Mucosa of rectum (tissue), 2 donors: Measurements from ENCODE around the gene PGM5.

Experiments used
- H3K27ac ChIP-seq, 2 donors: one replicate each; pipeline ENCODE4 v1.7.0; 2013; ENCODE audit warnings: inconsistent platforms in 2 of 2, low read depth in 2 of 2, low read length in 2 of 2
- H3K27me3 ChIP-seq, 2 donors: one replicate each; pipeline ENCODE4 v1.7.0; 2013; ENCODE audit warnings: low read length in 2 of 2; ENCODE audit not compliant: control insufficient read depth in 2 of 2, insufficient read depth in 2 of 2
- H3K36me3 ChIP-seq, 2 donors: one replicate each; pipeline ENCODE4 v1.7.0; 2013; ENCODE audit warnings: low read length in 2 of 2; ENCODE audit not compliant: control insufficient read depth in 2 of 2, insufficient read depth in 2 of 2
- H3K4me1 ChIP-seq, 2 donors: one replicate each; pipeline ENCODE4 v1.7.0; 2013; ENCODE audit warnings: low read length in 2 of 2, mild to moderate bottlenecking in 1 of 2; ENCODE audit not compliant: control insufficient read depth in 2 of 2, insufficient read depth in 2 of 2
- H3K4me3 ChIP-seq, 2 donors: one replicate each; pipeline ENCODE4 v1.7.0; 2013; ENCODE audit warnings: low read length in 2 of 2
- H3K9ac ChIP-seq, 2 donors: one replicate each; pipeline ENCODE4 v1.7.0; 2013; ENCODE audit warnings: low read length in 2 of 2, low read depth in 1 of 2, mild to moderate bottlenecking in 1 of 2
- H3K9me3 ChIP-seq, 2 donors: one replicate each; pipeline ENCODE4 v1.7.0; 2013; ENCODE audit warnings: low read length in 2 of 2; ENCODE audit not compliant: control insufficient read depth in 2 of 2
- donor health status: healthy.
- donor health status: Normal muscosa, but diverticular disease.

Gene PGM5

DNA sequence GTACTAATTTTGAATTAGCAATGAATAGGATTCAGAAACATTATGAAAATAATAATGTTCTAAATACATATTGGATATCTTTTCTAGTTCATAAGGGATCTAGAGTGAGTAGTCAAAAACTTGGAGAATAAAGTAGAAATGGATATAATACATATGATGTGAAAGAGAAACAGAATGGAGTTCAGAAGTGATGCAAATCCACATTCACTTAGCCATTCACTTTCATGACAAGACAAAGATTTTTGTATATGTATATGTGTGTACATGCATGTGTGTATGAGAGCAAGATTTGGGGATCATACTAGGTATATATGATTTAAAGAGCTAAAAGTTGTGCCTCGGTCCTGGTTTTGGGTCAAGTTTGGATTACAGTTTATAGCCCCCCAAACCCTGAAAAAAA, 150.1 kb downstream of the PGM5 start:
- Histone ChIP-seq H3K4me3 (no peak overlapping the region), H3K9ac (no peak overlapping the region), H3K27ac (no peak overlapping the region), H3K27me3 (no peaks in the 10 kb centered on the region), H3K9me3 (no peaks in the 10 kb centered on the region), H3K36me3 (no peaks in the 10 kb centered on the region), H3K4me1 (peaks cover 0 to 2% of the 10 kb centered on the region in 2 donors)

DNA sequence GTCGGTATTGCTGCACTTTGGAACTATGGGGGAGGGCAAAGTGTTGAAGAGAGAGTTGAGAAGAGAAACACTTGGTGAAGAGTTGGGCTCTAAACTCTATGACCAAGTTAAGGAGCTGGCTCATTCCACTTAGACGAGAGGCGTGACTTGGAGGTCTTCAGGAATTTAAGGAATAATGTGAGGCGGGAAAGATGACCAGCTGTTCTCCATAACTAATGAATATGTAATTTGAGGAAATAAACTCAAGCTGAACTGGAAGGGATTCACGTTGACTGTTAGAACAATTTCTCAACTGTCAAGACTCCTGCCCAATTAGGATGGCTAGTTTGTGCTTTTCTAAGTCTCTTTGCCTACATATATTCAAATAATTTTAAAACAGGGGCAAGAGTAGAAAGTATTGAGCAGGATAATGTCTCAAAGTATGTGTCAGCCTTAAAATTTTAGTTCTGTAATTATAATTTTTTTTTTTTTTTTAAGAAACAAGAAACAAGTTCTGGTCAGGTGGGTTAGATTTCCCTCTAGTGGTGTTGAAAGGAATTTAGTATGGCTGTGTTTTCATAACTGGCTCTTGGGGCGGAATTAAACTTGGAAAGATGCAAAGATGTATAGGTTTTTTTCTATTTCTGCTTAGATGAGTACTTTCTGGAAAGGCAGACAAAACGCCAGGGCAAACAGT, 150.9 kb downstream of the PGM5 start:
- peak overlapping the region in 1 of 2 donors; percentile 38 for H3K27ac ChIP-seq
- peaks cover 0 to 2% of the 10 kb centered on the region in 2 donors for H3K4me1 ChIP-seq
- H3K4me3 ChIP-seq = no peak overlapping the region
- no peaks in the 10 kb centered on the region for H3K27me3 ChIP-seq
- no peaks in the 10 kb centered on the region for H3K36me3 ChIP-seq
- H3K9me3 ChIP-seq = no peaks in the 10 kb centered on the region
- no peak overlapping the region for H3K9ac ChIP-seq

GRCh38 chr9:68507806-68508145, 151.4 kb downstream of the PGM5 start:
- no peaks in the 10 kb centered on the region for H3K9me3 ChIP-seq
- H3K4me3 ChIP-seq = no peak overlapping the region
- H3K9ac ChIP-seq = no peak overlapping the region
- peak overlapping the region in 1 of 2 donors; percentile 38 for H3K27ac ChIP-seq
- peaks cover 0 to 2% of the 10 kb centered on the region in 2 donors for H3K4me1 ChIP-seq
- H3K27me3 ChIP-seq = no peaks in the 10 kb centered on the region
- H3K36me3 ChIP-seq = no peaks in the 10 kb centered on the region

DNA sequence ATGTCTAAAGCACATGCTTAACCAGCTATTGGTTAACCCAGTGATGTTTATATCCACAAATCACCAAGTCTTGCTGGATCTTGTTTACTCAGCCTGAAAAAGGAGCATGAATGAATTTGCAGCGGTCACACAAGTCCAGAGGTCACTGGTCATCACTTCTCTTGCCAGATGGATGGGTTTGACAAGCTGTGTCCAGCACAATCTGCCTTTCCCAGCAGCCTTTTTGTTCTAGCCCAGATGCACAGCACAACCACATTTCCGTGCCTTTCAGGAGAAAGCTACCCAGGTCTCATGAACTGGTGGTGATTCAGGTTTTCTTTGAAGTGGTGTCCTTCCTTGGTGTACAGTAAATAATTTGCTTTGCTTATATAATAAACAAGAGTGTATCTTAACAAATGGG, 152.1 kb downstream of the PGM5 start:
- H3K27ac ChIP-seq = no peak overlapping the region
- no peaks in the 10 kb centered on the region for H3K36me3 ChIP-seq
- peaks cover 0 to 2% of the 10 kb centered on the region in 2 donors for H3K4me1 ChIP-seq

GRCh38 chr9:68509689-68510088, 153.3 kb downstream of the PGM5 start:
- Histone ChIP-seq H3K9me3 (no peaks in the 10 kb centered on the region), H3K27me3 (no peaks in the 10 kb centered on the region), H3K27ac (no peak overlapping the region), H3K36me3 (no peaks in the 10 kb centered on the region), H3K4me3 (no peak overlapping the region), H3K9ac (no peak overlapping the region), H3K4me1 (peaks cover 0 to 4% of the 10 kb centered on the region in 2 donors)

More for the DNA sequence above, 152.1 kb downstream of the PGM5 start:
- Histone ChIP-seq H3K4me3 (no peak overlapping the region), H3K27me3 (no peaks in the 10 kb centered on the region), H3K9ac (no peak overlapping the region), H3K9me3 (no peaks in the 10 kb centered on the region)

DNA sequence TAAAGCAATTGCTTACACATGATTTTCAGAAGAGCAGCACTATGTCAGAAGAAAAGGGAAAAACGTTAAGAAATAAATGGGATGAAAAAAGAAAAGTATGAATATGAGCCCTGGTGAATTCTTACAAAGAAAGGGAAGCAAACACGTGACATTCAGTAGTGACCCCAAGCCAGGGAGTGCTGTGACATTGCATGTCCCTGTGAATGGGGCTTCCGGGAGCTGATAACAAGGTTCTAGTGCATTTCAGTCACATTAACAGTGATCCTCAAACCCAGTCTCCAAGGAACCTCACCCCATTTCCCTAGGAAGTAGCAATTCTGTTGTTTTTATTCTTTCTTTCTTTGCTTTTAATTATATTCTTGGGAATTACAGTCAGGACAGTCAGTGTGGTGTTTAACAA, 157.0 kb downstream of the PGM5 start:
- Histone ChIP-seq H3K9me3 (no peaks in the 10 kb centered on the region), H3K9ac (no peak overlapping the region), H3K4me3 (no peak overlapping the region), H3K27me3 (no peaks in the 10 kb centered on the region), H3K4me1 (peaks cover 4 to 11% of the 10 kb centered on the region in 2 donors), H3K36me3 (no peaks in the 10 kb centered on the region), H3K27ac (no peak overlapping the region)

GRCh38 chr9:68513981-68514380, 157.6 kb downstream of the PGM5 start:
- Histone ChIP-seq H3K27ac (no peak overlapping the region), H3K9ac (no peak overlapping the region), H3K4me3 (no peak overlapping the region), H3K4me1 (peaks cover 4 to 11% of the 10 kb centered on the region in 2 donors), H3K27me3 (no peaks in the 10 kb centered on the region), H3K9me3 (no peaks in the 10 kb centered on the region), H3K36me3 (no peaks in the 10 kb centered on the region)

- no peak overlapping the region for H3K9ac ChIP-seq
- H3K4me1 ChIP-seq = peaks cover 4 to 11% of the 10 kb centered on the region in 2 donors
- H3K27me3 ChIP-seq = no peaks in the 10 kb centered on the region
- no peaks in the 10 kb centered on the region for H3K9me3 ChIP-seq
- H3K27ac ChIP-seq = no peak overlapping the region
- no peak overlapping the region for H3K4me3 ChIP-seq
- H3K36me3 ChIP-seq = no peaks in the 10 kb centered on the region
These were observed 159.1 kb downstream of the PGM5 start for GRCh38 chr9:68515326-68516017.

- no peaks in the 10 kb centered on the region for H3K9me3 ChIP-seq
- no peaks in the 10 kb centered on the region for H3K36me3 ChIP-seq
- H3K4me1 ChIP-seq = peaks cover 0 to 13% of the 10 kb centered on the region in 2 donors
- no peak overlapping the region for H3K9ac ChIP-seq
- H3K4me3 ChIP-seq = no peak overlapping the region
- H3K27ac ChIP-seq = no peak overlapping the region
- no peaks in the 10 kb centered on the region for H3K27me3 ChIP-seq
These were observed 165.7 kb downstream of the PGM5 start for GRCh38 chr9:68522131-68522530.

GRCh38 chr9:68522954-68523353, 166.5 kb downstream of the PGM5 start:
- Histone ChIP-seq H3K27me3 (no peaks in the 10 kb centered on the region), H3K27ac (no peak overlapping the region), H3K4me3 (no peak overlapping the region), H3K4me1 (peaks cover 0 to 13% of the 10 kb centered on the region in 2 donors), H3K9me3 (no peaks in the 10 kb centered on the region), H3K9ac (no peak overlapping the region), H3K36me3 (no peaks in the 10 kb centered on the region)
